ENCODE data around the gene ZNF407. TPM values are rescaled to one million over a fixed set of nuclear protein-coding genes. Genes with fewer than 3 reads are reported as not detected.

ZNF407 gene
- total and polyA plus RNA-seq, 4 donors, result 2.8 to 34.9 (median 9.5) TPM

GRCh38 chr18:74734013-74734444 is 136.4 kb downstream of the ZNF407 start:
- no peak overlapping the region for H3K27ac ChIP-seq (ENCODE audit: low read depth in 1 of 2, low read length in 1 of 2)
- H3K9ac ChIP-seq (ENCODE audit: insufficient read depth in 1 of 2, low read length in 2 of 2), result no peak overlapping the region
- H3K4me1 ChIP-seq (ENCODE audit: control insufficient read depth in 5 of 5, insufficient read depth in 5 of 5, low read length in 5 of 5), result peaks cover 0 to 3% (median 0%) of the 10 kb centered on the region in 5 donors
- H3K4me3 ChIP-seq, result no peak overlapping the region
- no peaks in the 10 kb centered on the region for H3K27me3 ChIP-seq (ENCODE audit: control insufficient read depth in 3 of 3, insufficient read depth in 3 of 3, low read length in 2 of 3)
- no peaks in the 10 kb centered on the region for H3K9me3 ChIP-seq (ENCODE audit: control insufficient read depth in 4 of 4, insufficient read depth in 3 of 4, low read length in 3 of 4)
- no peak for TF ChIP-seq CTCF (IDR thresholded peaks at IDR 0.05; ENCODE audit: control extremely low read depth, extremely low read depth)
- 58 to 77% methylated on average over 11 of the region's 11 CpGs for WGBS, 2 donors
- no peaks in the 10 kb centered on the region for H3K36me3 ChIP-seq (ENCODE audit: control insufficient read depth in 4 of 4, insufficient read depth in 4 of 4, low read length in 4 of 4)
- peak in 2 of 3 donors; percentile 46 to 57 for DNase-seq
- ATAC-seq (ENCODE audit: insufficient read depth, low FRiP score), result no peak

- TF ChIP-seq CTCF (IDR thresholded peaks at IDR 0.05; ENCODE audit: control extremely low read depth, extremely low read depth), result no peak
- DNase-seq (peak in 1 of 3 donors; percentile 21), ATAC-seq (ENCODE audit: insufficient read depth, low FRiP score) (no peak)
- Histone ChIP-seq H3K9me3 (ENCODE audit: control insufficient read depth in 4 of 4, insufficient read depth in 3 of 4, low read length in 3 of 4) (no peaks in the 10 kb centered on the region), H3K27ac (ENCODE audit: low read depth in 1 of 2, low read length in 1 of 2) (no peak overlapping the region), H3K4me3 (no peak overlapping the region), H3K9ac (ENCODE audit: insufficient read depth in 1 of 2, low read length in 2 of 2) (no peak overlapping the region), H3K27me3 (ENCODE audit: control insufficient read depth in 3 of 3, insufficient read depth in 3 of 3, low read length in 2 of 3) (no peaks in the 10 kb centered on the region), H3K4me1 (ENCODE audit: control insufficient read depth in 5 of 5, insufficient read depth in 5 of 5, low read length in 5 of 5) (no peaks in the 10 kb centered on the region), H3K36me3 (ENCODE audit: control insufficient read depth in 4 of 4, insufficient read depth in 4 of 4, low read length in 4 of 4) (no peaks in the 10 kb centered on the region)
- WGBS, 2 donors, result 83 to 91% methylated on average over 5 of the region's 5 CpGs
Observed at GRCh38 chr18:74739926-74740325, 142.3 kb downstream of the ZNF407 start.

GRCh38 chr18:74742573-74743243 is 145.0 kb downstream of the ZNF407 start:
- H3K4me1 ChIP-seq (ENCODE audit: control insufficient read depth in 5 of 5, insufficient read depth in 5 of 5, low read length in 5 of 5), result peaks cover 0 to 3% (median 0%) of the 10 kb centered on the region in 5 donors
- no peak overlapping the region for H3K27ac ChIP-seq (ENCODE audit: low read depth in 1 of 2, low read length in 1 of 2)
- DNase-seq, result no peak

More at GRCh38 chr18:74742573-74743243, 145.0 kb downstream of the ZNF407 start:
- Histone ChIP-seq H3K4me3 (no peak overlapping the region), H3K36me3 (ENCODE audit: control insufficient read depth in 4 of 4, insufficient read depth in 4 of 4, low read length in 4 of 4) (no peaks in the 10 kb centered on the region), H3K9ac (ENCODE audit: insufficient read depth in 1 of 2, low read length in 2 of 2) (no peak overlapping the region), H3K9me3 (ENCODE audit: control insufficient read depth in 4 of 4, insufficient read depth in 3 of 4, low read length in 3 of 4) (no peaks in the 10 kb centered on the region), H3K27me3 (ENCODE audit: control insufficient read depth in 3 of 3, insufficient read depth in 3 of 3, low read length in 2 of 3) (no peaks in the 10 kb centered on the region)
- WGBS, 2 donors, result 95 to 98% methylated on average over 5 of the region's 5 CpGs
- no peak for TF ChIP-seq CTCF (IDR thresholded peaks at IDR 0.05; ENCODE audit: control extremely low read depth, extremely low read depth)
- no peak for ATAC-seq (ENCODE audit: insufficient read depth, low FRiP score)
